A549 (cell line): ENCODE measurements around the gene INTS6.

Experiments used
- HEYL ChIP-seq: fragments of 250-450 bp; sonication (Bioruptor Pico); IDR thresholded peaks from 2 replicates; pipeline ENCODE4 v1.8.0; 2021; ENCODE audit warnings: mild to moderate bottlenecking, moderate library complexity
- NFE2L2 ChIP-seq: fragments of 150-350 bp; conservative IDR thresholded peaks from 2 replicates; pipeline ENCODE4 v1.6.1; 2014; ENCODE audit warnings: low read length
- POLR2A ChIP-seq: IDR thresholded peaks from 2 replicates; pipeline ENCODE4 v1.6.1; 2012; ENCODE audit warnings: mild to moderate bottlenecking, low read length
- TF ChIP-seq, protein P1 (sequence below): fragments of >200 bp; sonication (Bioruptor Twin); formaldehyde crosslinking; IDR thresholded peaks from 3 replicates; pipeline ENCODE4 v1.5.1; 2016

- TF ChIP-seq POLR2A (no peak), NFE2L2 (no peak), HEYL (CRISPR knock-in tag) (no peak)
- TF ChIP-seq, protein P1, sequence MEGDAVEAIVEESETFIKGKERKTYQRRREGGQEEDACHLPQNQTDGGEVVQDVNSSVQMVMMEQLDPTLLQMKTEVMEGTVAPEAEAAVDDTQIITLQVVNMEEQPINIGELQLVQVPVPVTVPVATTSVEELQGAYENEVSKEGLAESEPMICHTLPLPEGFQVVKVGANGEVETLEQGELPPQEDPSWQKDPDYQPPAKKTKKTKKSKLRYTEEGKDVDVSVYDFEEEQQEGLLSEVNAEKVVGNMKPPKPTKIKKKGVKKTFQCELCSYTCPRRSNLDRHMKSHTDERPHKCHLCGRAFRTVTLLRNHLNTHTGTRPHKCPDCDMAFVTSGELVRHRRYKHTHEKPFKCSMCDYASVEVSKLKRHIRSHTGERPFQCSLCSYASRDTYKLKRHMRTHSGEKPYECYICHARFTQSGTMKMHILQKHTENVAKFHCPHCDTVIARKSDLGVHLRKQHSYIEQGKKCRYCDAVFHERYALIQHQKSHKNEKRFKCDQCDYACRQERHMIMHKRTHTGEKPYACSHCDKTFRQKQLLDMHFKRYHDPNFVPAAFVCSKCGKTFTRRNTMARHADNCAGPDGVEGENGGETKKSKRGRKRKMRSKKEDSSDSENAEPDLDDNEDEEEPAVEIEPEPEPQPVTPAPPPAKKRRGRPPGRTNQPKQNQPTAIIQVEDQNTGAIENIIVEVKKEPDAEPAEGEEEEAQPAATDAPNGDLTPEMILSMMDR, result no peak
Measured at GRCh38 chr13:51499841-51500240, 47.0 kb upstream of the INTS6 start.
